Activated CD8-positive, alpha-beta memory T cell treated with anti-CD3 and anti-CD28 coated beads, Interleukin-2, amount 10 ng/mL, durations not matched to agents 7 days and 5 days (primary cell): Measurements from ENCODE around the gene NECTIN4. TPM values are rescaled to one million over a fixed set of nuclear protein-coding genes. Genes with fewer than 3 reads are reported as not detected.
"Not testable (repeated sequence)": the region's sequence is repeated elsewhere in the genome, so short reads cannot be mapped to it uniquely, and the experiment has no call there.

Source experiments
- ATAC-seq: fragments of 150-1000 bp; cut with Tn5 transposase; one replicate; pipeline ENCODE4 v1.10.0; 2021; ENCODE audit warnings: moderate library complexity
- CTCF ChIA-PET: fragments of 350-600 bp; sonication (Branson Sonifier 250); formaldehyde crosslinking; loops from one replicate; lab custom pipeline; 2021; ENCODE audit warnings: antibody characterized with exemption; lab: Charles Lee
- DNase-seq: peaks from one replicate; pipeline ENCODE4 v3.0.0-alpha.2; 2020
- H3K27ac Mint-ChIP-seq: one replicate; pipeline ENCODE4 v1.8.0; 2021; ENCODE audit warnings: mild to moderate bottlenecking, mixed read lengths
- H3K27me3 Mint-ChIP-seq: one replicate; pipeline ENCODE4 v1.8.0; 2021; ENCODE audit warnings: mixed read lengths
- H3K36me3 Mint-ChIP-seq: one replicate; pipeline ENCODE4 v1.8.0; 2021; ENCODE audit warnings: mild to moderate bottlenecking, mixed read lengths
- H3K4me1 Mint-ChIP-seq: one replicate; pipeline ENCODE4 v1.8.0; 2021; ENCODE audit warnings: mixed read lengths
- H3K4me3 Mint-ChIP-seq: one replicate; pipeline ENCODE4 v1.8.0; 2021; ENCODE audit warnings: mild to moderate bottlenecking, moderate library complexity, mixed read lengths
- H3K9me3 Mint-ChIP-seq: one replicate; pipeline ENCODE4 v1.8.0; 2022; ENCODE audit warnings: low read depth, mixed read lengths
- total RNA-seq, 2 experiments: library from RNA; stranded (reverse); gene quantifications; one replicate each; pipeline ENCODE4 v1.2.3, GENCODE V29; 2021

Gene NECTIN4
- total RNA-seq, 2 experiments from 2014 or later, result 0.12 TPM

DNA sequence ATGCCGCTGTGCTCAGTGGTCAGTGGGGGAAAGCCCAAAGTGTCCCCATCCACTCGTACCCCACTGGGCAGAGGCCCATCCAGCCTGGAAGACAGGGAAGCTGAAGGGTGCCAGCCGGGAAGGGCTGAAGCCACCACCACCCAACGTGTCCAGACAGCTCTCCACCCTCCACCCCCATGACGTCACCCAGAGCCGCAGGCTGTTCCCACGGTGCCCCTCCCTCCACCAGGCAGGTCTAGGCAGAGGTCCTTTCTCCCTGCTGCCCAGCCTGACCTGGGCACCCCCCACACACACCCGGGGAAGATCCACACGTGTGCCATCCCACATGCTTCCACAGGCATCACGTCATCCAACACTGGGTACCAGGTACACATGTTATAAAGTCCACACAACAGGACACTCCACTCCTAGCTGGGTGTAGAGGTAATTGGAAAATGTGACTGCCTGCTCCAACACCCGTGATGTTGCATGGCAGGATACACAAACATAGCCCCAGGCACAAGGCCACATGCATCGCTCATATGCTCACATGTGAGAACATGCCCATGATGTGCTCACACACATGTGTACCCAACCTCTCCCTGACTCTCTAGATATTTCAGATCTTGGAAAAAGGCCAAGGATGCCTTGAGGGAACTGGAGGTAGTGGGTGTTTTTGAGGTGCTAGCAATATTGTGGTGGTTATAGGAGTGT lies 14.5 kb downstream of the NECTIN4 start:
- ATAC-seq, result no peak
- CTCF ChIA-PET, result interaction anchor here (8.2 kb wide), 1 partner anchor 23 kb away, joined by 154 read pairs; the partner anchor contains the start of gene KLHDC9

DNA sequence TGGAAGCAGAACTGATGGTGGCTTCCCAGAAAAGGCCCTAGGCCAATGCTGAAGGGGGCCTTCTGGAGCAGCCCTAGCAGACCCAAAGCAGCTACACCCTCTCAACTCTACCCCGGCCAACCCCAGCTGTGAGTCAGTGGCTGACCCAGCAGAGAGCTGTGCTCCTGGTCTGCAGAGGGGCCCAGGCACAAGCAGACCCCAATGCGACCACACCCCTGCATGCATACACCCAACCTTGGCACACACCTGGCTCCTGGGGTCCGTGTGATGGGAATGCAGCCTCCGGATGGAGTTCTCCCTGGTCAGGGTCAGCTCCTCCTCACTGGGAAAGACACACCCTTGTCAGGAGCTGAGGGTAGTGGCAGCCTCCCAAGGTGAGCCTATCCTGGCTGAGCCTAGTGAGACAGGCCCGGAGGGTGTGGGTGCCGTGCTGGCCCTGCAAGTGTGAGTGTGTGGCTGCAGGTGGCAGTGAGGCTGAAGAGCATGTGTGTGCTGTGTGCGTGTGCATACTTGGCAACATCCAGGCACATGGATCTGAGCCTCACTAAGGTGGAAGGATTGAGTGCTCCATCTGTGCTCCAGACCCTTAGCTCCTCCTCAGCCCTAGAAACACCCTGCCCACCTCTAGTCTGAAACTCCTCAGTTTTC lies 15.8 kb downstream of the NECTIN4 start:
- peaks cover 33% of the 10 kb centered on the region for H3K4me1 Mint-ChIP-seq
- H3K4me3 Mint-ChIP-seq, result no peak overlapping the region
- H3K36me3 Mint-ChIP-seq, result peaks cover 9% of the 10 kb centered on the region
- ATAC-seq (no peak), DNase-seq (no peak)
- peak overlapping the region; percentile 22 for H3K27ac Mint-ChIP-seq
- H3K27me3 Mint-ChIP-seq, result no peaks in the 10 kb centered on the region
- CTCF ChIA-PET, result interaction anchor here (8.2 kb wide), 1 partner anchor 24 kb away, joined by 154 read pairs; the partner anchor contains the start of gene KLHDC9
- H3K9me3 Mint-ChIP-seq, result no peaks in the 10 kb centered on the region

More for the DNA sequence above, 14.5 kb downstream of the NECTIN4 start:
- Mint-ChIP-seq H3K27ac (no peak overlapping the region), H3K4me3 (no peak overlapping the region), H3K36me3 (no peaks in the 10 kb centered on the region), H3K4me1 (peaks cover 39% of the 10 kb centered on the region), H3K27me3 (no peaks in the 10 kb centered on the region), H3K9me3 (no peaks in the 10 kb centered on the region)
- DNase-seq, result no peak

DNA sequence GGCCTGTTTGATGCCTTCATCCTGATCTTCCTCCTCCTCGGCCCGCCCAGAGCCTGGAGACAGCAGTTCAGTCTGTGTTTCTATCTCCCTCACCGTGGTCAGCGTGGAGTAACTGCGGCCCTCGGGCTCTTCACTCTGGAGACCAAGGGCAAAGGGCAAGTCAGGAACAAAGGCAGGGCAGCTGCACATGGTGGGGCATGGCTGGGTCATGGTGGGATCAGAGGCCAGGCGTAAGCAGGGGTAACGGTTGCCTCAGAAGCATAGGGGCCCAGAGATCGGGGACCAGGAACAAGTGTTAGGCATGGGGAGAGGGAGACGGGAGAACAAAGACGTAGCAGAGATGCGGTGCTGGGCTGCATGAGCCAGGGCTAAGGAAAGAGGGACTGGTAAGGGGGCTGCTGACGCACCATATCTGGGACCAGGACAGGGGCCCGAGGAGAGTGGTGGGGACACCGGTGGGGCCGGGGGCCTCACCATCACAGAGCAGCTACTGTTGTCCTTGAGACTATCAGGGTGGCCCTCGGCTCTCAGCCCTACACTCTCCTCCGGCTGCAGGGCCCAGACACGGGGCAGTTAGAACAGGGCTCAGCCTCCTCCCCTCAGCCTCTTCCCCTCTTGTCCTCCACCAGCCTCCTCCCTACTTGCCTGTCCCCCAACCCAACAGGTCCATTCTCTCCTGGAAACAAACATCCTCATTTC lies 16.5 kb downstream of the NECTIN4 start:
- no peak for DNase-seq
- Mint-ChIP-seq H3K4me1 (peaks cover 36% of the 10 kb centered on the region), H3K36me3 (peaks cover 14% of the 10 kb centered on the region), H3K27me3 (no peaks in the 10 kb centered on the region), H3K4me3 (no peak overlapping the region), H3K9me3 (no peaks in the 10 kb centered on the region), H3K27ac (peak overlapping the region; percentile 22)
- CTCF ChIA-PET, result interaction anchor here (1.2 to 8.2 kb wide), 6 partner anchors 14 to 81 kb away, joined by 3 to 154 read pairs (median 8); partner anchors contain the start of genes KLHDC9, UFC1 and USF1
- ATAC-seq, result no peak

DNA sequence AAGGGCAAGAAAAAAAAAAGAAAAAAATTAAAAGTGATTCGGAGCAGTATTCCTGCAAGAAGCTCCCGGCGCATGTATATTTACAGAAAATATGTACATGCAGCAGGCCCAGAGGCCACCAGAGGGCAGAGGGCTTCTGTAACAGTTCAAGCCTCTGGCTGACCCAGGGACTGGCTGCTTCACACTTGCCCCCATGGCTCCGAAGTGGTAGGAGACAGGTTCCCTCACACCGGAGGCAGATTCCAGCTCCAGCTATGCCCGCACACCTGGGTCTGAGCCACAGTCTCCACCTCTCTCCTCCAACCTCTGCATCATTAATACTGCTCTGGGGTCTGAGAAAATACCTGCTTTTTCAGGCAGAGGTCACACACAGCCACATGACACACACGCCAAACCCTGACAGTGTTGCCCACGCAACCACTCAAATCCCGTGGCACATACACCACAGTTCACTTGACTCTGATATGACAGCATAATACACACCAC lies 17.4 kb downstream of the NECTIN4 start:
- peaks cover 45% of the 10 kb centered on the region for H3K4me1 Mint-ChIP-seq
- no peaks in the 10 kb centered on the region for H3K27me3 Mint-ChIP-seq
- CTCF ChIA-PET, result interaction anchor here (0.8 to 8.2 kb wide), 14 partner anchors 8 to 82 kb away, joined by 3 to 154 read pairs (median 6); partner anchors contain the start of genes KLHDC9, TSTD1, UFC1 and USF1
- ATAC-seq (no peak), DNase-seq (peak; percentile 72)
- peaks cover 22% of the 10 kb centered on the region for H3K36me3 Mint-ChIP-seq
- no peak overlapping the region for H3K4me3 Mint-ChIP-seq
- peak overlapping the region; percentile 50 for H3K27ac Mint-ChIP-seq
- H3K9me3 Mint-ChIP-seq, result no peaks in the 10 kb centered on the region

DNA sequence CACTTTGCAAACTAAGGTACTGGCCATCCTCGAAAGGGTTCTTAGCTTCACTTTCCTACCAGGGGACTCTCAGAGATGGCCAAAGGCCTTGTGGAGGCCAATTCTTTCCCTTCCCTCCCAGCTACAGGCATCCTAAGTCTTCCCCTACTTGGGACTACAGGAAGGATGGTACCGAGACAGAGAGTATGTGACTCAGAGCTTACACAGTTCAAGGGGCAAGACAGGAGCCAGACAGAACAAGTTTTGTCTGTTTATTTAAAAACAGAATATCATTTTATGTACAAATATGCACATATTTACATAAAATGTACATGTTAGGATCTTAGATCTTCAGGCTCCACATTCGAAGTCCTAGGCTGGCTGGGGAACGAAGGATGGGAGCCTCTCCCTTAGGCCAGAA lies 18.6 kb downstream of the NECTIN4 start:
- H3K27me3 Mint-ChIP-seq, result no peaks in the 10 kb centered on the region
- no peak for DNase-seq

DNA sequence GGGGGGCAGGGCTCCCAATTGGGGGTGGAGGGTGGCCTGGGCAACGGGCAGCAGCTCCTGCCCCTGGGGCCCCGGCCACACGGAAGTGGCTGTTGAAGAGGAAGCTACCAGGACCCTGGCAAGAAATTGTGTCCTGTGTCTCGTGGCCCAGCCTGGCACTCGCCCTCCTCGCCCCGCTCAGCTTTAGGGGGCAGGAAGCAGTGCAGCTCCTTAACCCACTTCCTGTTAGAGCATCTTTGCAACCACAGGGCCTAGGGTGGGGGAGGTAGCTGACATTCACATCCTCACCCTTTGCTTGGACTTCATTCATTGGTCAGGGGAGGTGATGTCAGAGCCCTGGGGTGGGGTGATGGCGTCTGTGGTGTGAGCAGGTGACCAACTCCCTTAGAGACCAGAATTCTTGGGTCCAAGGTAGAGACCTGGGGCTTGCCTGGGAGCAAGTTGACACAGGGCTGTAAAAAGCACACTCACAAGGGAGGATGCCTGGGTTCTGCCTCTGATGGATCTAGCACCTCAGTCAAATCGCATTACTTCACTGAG lies 19.6 kb downstream of the NECTIN4 start, which contains the start of gene ARHGAP30:
TSS of gene ARHGAP30 (minus strand) at position 161 of the 540 bp plus-strand sequence. CDS start 267 bp downstream, outside the sequence.
- Mint-ChIP-seq H3K27ac (peak within 1 kb of the TSS; percentile 100), H3K36me3 (peaks cover 29% of the 10 kb centered on the region), H3K4me3 (peak within 1 kb of the TSS; percentile 99), H3K27me3 (no peaks in the 10 kb centered on the region), H3K9me3 (no peaks in the 10 kb centered on the region), H3K4me1 (peaks cover 59% of the 10 kb centered on the region)
- peak; percentile 98 for DNase-seq
- CTCF ChIA-PET, result interaction anchor here (0.8 to 8.2 kb wide), 11 partner anchors 13 to 232 kb away, joined by 3 to 154 read pairs (median 5); partner anchors contain the start of genes F11R, KLHDC9, TSTD1 and USF1
- peak; percentile 79 for ATAC-seq

More for the DNA sequence above, 18.6 kb downstream of the NECTIN4 start:
- ATAC-seq, result no peak
- Mint-ChIP-seq H3K27ac (peak overlapping the region; percentile 100), H3K9me3 (no peaks in the 10 kb centered on the region), H3K4me1 (peaks cover 54% of the 10 kb centered on the region), H3K36me3 (peaks cover 29% of the 10 kb centered on the region), H3K4me3 (no peak overlapping the region)
- CTCF ChIA-PET, result interaction anchor here (0.7 to 8.2 kb wide), 15 partner anchors 11 to 233 kb away, joined by 3 to 154 read pairs (median 6); partner anchors contain the start of genes F11R, KLHDC9, TSTD1 and USF1

DNA sequence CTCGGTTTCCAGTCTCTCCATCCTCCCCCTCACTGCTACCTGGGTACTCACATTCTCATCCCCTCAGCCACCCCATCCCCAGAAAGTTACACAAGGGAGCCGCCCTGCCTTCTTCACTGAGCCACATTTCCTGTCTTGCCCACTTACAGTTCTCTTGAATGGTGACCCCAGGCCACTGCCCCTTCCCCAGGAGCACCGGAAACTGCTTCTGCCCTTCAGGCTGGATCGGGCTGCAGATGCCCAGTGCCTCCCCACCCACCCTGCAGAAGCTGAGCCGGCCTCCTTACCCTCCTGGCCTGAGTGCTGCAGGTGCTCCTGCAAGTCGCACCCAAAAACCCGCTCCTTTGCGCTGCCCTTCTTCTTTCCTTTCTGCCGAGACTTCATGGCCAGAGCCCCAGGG lies 20.1 kb downstream of the NECTIN4 start:
- H3K27me3 Mint-ChIP-seq, result no peaks in the 10 kb centered on the region
- peak overlapping the region; percentile 99 for H3K4me3 Mint-ChIP-seq
- peak; percentile 1 for ATAC-seq

DNA sequence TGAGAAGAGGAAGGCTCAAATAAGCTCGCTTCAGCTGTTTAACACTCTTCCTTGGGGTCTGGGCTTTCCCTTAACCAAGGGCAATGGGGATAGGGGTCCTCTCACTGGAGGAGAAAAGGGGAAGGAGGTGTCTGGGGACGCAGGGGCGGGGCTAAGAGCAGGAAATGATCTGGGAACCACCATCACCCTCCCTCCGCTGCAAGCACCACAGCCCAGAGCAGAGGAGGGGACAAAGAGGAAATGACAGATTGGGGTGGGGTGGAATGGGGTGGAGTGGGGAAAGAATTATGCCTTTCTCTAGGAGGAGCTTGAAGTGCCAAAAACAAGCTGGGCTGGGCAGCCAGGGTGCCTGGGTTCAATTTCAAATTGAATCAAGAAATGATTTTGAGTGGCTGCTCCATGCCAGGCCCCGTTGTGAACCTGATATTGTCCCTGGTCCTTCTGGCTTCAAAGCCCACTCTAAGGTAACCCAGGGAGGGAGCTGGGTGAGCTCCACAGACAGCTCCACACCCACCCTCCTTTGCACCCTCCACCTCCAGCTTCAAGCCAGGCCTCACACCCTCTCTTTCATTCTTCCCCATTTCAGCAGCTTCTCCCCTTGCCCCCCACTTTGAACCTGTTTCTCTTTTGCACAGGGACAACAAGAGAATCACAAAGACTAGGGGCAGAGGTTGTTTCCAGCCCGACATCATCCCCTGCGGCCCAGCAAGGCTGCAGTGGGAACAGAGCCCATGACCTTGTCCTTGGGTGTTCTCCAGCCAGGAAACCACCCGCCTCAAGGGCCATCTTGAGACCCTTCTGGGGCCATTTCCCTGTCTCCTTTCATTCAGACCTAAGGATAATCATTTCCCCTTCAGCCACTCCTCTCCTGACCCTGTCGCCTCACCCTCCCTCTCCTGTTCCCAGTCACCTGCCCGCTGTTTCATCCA lies 20.8 kb downstream of the NECTIN4 start:
- H3K27me3 Mint-ChIP-seq, result no peaks in the 10 kb centered on the region
- H3K4me3 Mint-ChIP-seq, result peak overlapping the region; percentile 99
- H3K36me3 Mint-ChIP-seq, result peaks cover 40% of the 10 kb centered on the region
- CTCF ChIA-PET, result interaction anchor here (0.7 to 8.2 kb wide), 11 partner anchors 9 to 78 kb away, joined by 3 to 154 read pairs (median 4); partner anchors contain the start of genes KLHDC9, NECTIN4, TSTD1 and USF1
- H3K9me3 Mint-ChIP-seq, result no peaks in the 10 kb centered on the region
- peak overlapping the region; percentile 100 for H3K27ac Mint-ChIP-seq
- DNase-seq (peak; percentile 93), ATAC-seq (peak; percentile 73)
- H3K4me1 Mint-ChIP-seq, result peaks cover 68% of the 10 kb centered on the region

More for the DNA sequence above, 20.1 kb downstream of the NECTIN4 start:
- CTCF ChIA-PET, result interaction anchor here (0.8 to 8.2 kb wide), 13 partner anchors 14 to 88 kb away, joined by 3 to 154 read pairs (median 4); partner anchors contain the start of genes F11R, KLHDC9, NECTIN4 and TSTD1
- DNase-seq, result peak; percentile 63
- H3K9me3 Mint-ChIP-seq, result no peaks in the 10 kb centered on the region
- peaks cover 34% of the 10 kb centered on the region for H3K36me3 Mint-ChIP-seq
- H3K27ac Mint-ChIP-seq, result peak overlapping the region; percentile 100
- peaks cover 64% of the 10 kb centered on the region for H3K4me1 Mint-ChIP-seq

DNA sequence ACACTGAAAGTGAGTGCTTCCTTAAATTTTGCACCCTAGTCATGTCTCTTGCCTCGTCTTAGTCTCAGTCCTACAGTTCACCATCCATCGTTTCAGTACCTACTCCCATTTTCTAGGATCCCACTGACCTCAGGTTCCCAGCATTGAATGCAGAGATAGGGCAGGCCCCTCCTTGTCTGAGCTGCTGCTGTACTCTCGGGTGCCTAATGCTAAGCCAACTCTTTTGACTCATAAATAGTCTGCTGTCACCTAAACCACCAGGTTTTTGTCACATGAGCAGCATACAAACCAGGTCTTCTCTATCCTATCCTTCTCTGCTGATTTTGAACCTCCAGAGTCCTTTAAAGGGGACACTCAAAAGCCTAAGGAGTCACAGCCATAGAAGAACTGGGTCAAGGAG lies 22.7 kb downstream of the NECTIN4 start:
- ATAC-seq, result no peak
- Mint-ChIP-seq H3K27me3 (no peaks in the 10 kb centered on the region), H3K4me1 (peaks cover 64% of the 10 kb centered on the region), H3K9me3 (no peaks in the 10 kb centered on the region), H3K36me3 (peaks cover 50% of the 10 kb centered on the region), H3K4me3 (peak overlapping the region; percentile 99), H3K27ac (peak overlapping the region; percentile 100)
- CTCF ChIA-PET, result interaction anchor here (0.7 to 8.2 kb wide), 8 partner anchors 21 to 158 kb away, joined by 3 to 154 read pairs (median 4); partner anchors contain the start of genes KLHDC9 and USF1
- DNase-seq, result no peak

DNA sequence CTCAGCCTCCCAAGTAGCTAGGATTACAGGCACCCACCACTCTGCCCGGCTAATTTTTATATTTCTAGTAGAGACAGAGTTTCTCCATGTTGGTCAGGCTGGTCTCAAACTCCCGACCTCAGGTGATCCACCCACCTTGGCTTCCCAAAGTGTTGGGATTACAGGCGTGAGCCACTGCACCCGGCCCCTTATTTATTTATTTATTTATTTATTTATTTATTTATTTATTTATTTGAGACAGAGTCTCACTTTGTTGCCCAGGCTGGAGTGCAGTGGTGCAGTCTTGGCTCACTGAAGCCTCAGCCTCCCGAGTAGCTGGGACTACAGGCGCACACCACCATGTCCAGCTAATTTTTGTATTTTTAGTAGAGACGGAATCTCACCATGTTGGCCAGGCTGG lies 23.7 kb downstream of the NECTIN4 start:
- Mint-ChIP-seq H3K36me3 (peaks cover 56% of the 10 kb centered on the region), H3K27ac (peak overlapping the region; percentile 54), H3K4me1 (peaks cover 63% of the 10 kb centered on the region)
- ATAC-seq, DNase-seq, H3K27me3 Mint-ChIP-seq, H3K9me3 Mint-ChIP-seq, H3K4me3 Mint-ChIP-seq: not testable (repeated sequence)
- CTCF ChIA-PET, result interaction anchor here (0.7 to 1.5 kb wide), 5 partner anchors 19 to 159 kb away, joined by 3 to 4 read pairs (median 3); no protein-coding TSS in a partner anchor

DNA sequence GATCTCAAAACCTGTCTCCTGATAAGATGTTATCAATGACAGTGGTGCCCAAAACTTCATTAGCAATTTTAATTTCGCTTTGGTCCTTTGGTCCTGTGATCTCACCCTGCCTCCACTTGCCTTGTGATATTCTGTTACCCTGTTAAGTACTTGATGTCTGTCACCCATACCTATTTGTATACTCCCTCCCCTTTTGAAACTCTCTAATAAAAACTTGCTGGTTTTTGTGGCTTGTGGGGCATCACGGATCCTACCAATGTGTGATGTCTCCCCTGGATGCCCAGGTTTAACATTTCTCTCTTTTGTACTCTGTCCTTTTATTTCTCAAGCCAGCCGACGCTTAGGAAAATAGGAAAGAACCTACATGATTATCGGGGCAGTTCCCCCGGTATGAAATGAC lies 25.4 kb downstream of the NECTIN4 start:
- H3K9me3 Mint-ChIP-seq, ATAC-seq, DNase-seq, H3K27me3 Mint-ChIP-seq: not testable (repeated sequence)
- Mint-ChIP-seq H3K4me3 (peak overlapping the region; percentile 64), H3K4me1 (peaks cover 64% of the 10 kb centered on the region), H3K27ac (peak overlapping the region; percentile 80), H3K36me3 (peaks cover 62% of the 10 kb centered on the region)
- CTCF ChIA-PET, result interaction anchor here (0.7 to 1.5 kb wide), 3 partner anchors 12 to 67 kb away, joined by 3 to 7 read pairs (median 5); partner anchors contain the start of gene USF1
